RWPE2 (cell line): ENCODE data around the gene PDP2.

Experiments used
- ATAC-seq: fragments of 200-7000 bp; cut with Tn5 transposase; 3 replicates; pipeline ENCODE4 v1.9.1; 2021; ENCODE audit warnings: low read depth
- DNase-seq: peaks from one replicate; pipeline ENCODE4 v3.0.0-alpha.2; 2020; ENCODE audit warnings: low spot score
- H3K27ac ChIP-seq: fragments of 450-650 bp; 2 replicates; pipeline ENCODE4 v1.5.1; 2017; ENCODE audit warnings: mild to moderate bottlenecking; ENCODE audit not compliant: poor library complexity, severe bottlenecking
- H3K27me3 ChIP-seq: fragments of 250-450 bp; sonication (Bioruptor Pico); 2 replicates; pipeline ENCODE4 v1.5.1; 2021; ENCODE audit warnings: mild to moderate bottlenecking, moderate library complexity; ENCODE audit not compliant: insufficient read depth, poor library complexity, severe bottlenecking
- H3K36me3 ChIP-seq: fragments of 250-450 bp; sonication (Bioruptor Pico); 2 replicates; pipeline ENCODE4 v1.5.1; 2020; ENCODE audit warnings: low read depth, mild to moderate bottlenecking, moderate library complexity
- H3K4me1 ChIP-seq: fragments of 250-450 bp; sonication (Bioruptor Pico); 2 replicates; pipeline ENCODE4 v1.5.1; 2021; ENCODE audit warnings: mild to moderate bottlenecking, moderate library complexity; ENCODE audit not compliant: insufficient read depth, poor library complexity, severe bottlenecking
- H3K4me3 ChIP-seq: fragments of 250-450 bp; sonication (Bioruptor Pico); 2 replicates; pipeline ENCODE4 v1.5.1; 2021; ENCODE audit warnings: mild to moderate bottlenecking, moderate library complexity; ENCODE audit not compliant: severe bottlenecking
- H3K9me3 ChIP-seq: fragments of 250-450 bp; sonication (Bioruptor Pico); 2 replicates; pipeline ENCODE4 v1.5.1; 2021; ENCODE audit warnings: mild to moderate bottlenecking, moderate library complexity; ENCODE audit not compliant: severe bottlenecking
- CTCF ChIP-seq: fragments of 450-650 bp; IDR thresholded peaks from one replicate; pipeline ENCODE4 v1.5.1; 2017; ENCODE audit warnings: mild to moderate bottlenecking, moderate library complexity; ENCODE audit not compliant: poor library complexity, severe bottlenecking

The PDP2 gene

GRCh38 chr16:66919569-66920298, 39.4 kb downstream of the PDP2 start:
- peaks cover 7% of the 10 kb centered on the region for H3K27me3 ChIP-seq
- H3K9me3 ChIP-seq, result no peaks in the 10 kb centered on the region
- no peak for TF ChIP-seq CTCF
- ATAC-seq (no peak), DNase-seq (no peak)
- no peaks in the 10 kb centered on the region for H3K4me1 ChIP-seq
- no peaks in the 10 kb centered on the region for H3K36me3 ChIP-seq
- no peak overlapping the region for H3K27ac ChIP-seq
- no peak overlapping the region for H3K4me3 ChIP-seq

GRCh38 chr16:66920299-66920590, 39.9 kb downstream of the PDP2 start:
- Histone ChIP-seq H3K27me3 (peaks cover 11% of the 10 kb centered on the region), H3K4me1 (no peaks in the 10 kb centered on the region), H3K36me3 (no peaks in the 10 kb centered on the region), H3K4me3 (no peak overlapping the region), H3K27ac (no peak overlapping the region), H3K9me3 (no peaks in the 10 kb centered on the region)
- no peak for TF ChIP-seq CTCF
- ATAC-seq (no peak), DNase-seq (no peak)

GRCh38 chr16:66920924-66921680, 40.8 kb downstream of the PDP2 start:
- no peak for TF ChIP-seq CTCF
- Histone ChIP-seq H3K27ac (no peak overlapping the region), H3K36me3 (no peaks in the 10 kb centered on the region), H3K9me3 (no peaks in the 10 kb centered on the region), H3K4me1 (no peaks in the 10 kb centered on the region), H3K4me3 (no peak overlapping the region), H3K27me3 (peaks cover 20% of the 10 kb centered on the region)
- ATAC-seq (no peak; the same call in 2 of the 3 replicates), DNase-seq (no peak)

GRCh38 chr16:66921729-66922450, 41.6 kb downstream of the PDP2 start:
- no peak for TF ChIP-seq CTCF
- no peak overlapping the region for H3K27ac ChIP-seq
- peaks cover 20% of the 10 kb centered on the region for H3K27me3 ChIP-seq
- peaks cover under 1% of the 10 kb centered on the region for H3K4me1 ChIP-seq
- DNase-seq, result no peak
- H3K36me3 ChIP-seq, result no peaks in the 10 kb centered on the region
- no peaks in the 10 kb centered on the region for H3K9me3 ChIP-seq
- H3K4me3 ChIP-seq, result no peak overlapping the region
- ATAC-seq, result no peak
